Inflammatory macrophage treated with lipopolysaccharide for 1 hour (primary cell): ENCODE data around the gene CNTN5.

Experiments
- DNase-seq, 2 donors: peaks; one replicate each; pipeline ENCODE4 v3.0.0-alpha.2; 2020 to 2022

The CNTN5 gene

GRCh38 chr11:100359281-100359680 is 1338.5 kb downstream of the CNTN5 start:
- no peak for DNase-seq

DNA sequence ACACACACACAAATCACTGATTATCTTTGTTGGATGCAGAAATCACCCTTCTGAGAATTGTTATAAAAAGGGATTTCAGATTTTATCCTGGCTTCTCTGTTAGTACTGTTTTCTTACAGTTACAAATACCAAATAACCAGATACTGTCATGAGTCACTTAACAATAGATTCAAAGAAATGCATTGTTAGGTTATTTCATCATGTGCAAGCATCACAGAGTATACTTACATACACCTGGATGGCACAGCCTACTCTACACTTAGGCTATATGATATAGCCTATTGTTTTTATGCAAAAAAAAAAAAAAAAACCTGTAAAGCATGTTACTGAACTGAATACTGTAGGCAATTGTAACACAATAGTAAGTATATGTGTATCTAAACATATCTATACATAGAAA is 1347.1 kb downstream of the CNTN5 start:
- no peak for DNase-seq

- no peak for DNase-seq
These were observed 1362.7 kb downstream of the CNTN5 start for GRCh38 chr11:100383357-100383865.

GRCh38 chr11:100396266-100396665 is 1375.5 kb downstream of the CNTN5 start:
- DNase-seq: no peak

DNA sequence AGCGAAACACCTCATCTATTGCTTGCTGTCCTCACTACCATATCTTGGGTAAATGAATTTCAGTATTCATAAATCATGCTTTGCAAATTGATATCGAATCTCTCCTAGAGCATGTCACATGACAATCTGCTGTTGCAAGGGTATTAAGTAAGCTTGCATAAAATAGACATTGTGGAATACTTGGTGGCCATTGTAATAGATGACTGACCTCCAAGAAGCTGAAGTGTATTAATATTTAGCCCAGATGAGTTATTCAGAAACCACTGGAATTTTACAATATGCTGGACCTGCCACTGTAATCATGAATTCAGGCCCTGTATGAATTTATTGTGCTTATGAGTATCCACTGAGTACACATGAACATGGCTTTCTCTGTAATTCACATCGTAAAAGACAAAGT is 1376.7 kb downstream of the CNTN5 start:
- DNase-seq: no peak

GRCh38 chr11:100403816-100404215 is 1383.1 kb downstream of the CNTN5 start:
- DNase-seq: no peak

GRCh38 chr11:100404907-100405306 is 1384.2 kb downstream of the CNTN5 start:
- no peak for DNase-seq
